Bronchial epithelial cell (primary cell): ENCODE results near the gene KRTAP5-8. TPM values are rescaled to one million over a fixed set of nuclear protein-coding genes. Genes with fewer than 3 reads are reported as not detected.
"Not testable (repeated sequence)": the region's sequence is repeated elsewhere in the genome, so short reads cannot be mapped to it uniquely, and the experiment has no call there.

ENCODE experiments used
- DNase-seq: peaks from one replicate; pipeline ENCODE4 v3.0.0-alpha.2; 2010; ENCODE audit warnings: low read depth
- FAIRE-seq: peaks from 2 replicates; lab custom pipeline; 2011; peaks lifted over from hg19 to GRCh38; lab: Jason Lieb, UNC
- H3K27me3 ChIP-seq: 2 replicates; pipeline ENCODE4 v1.5.1; 2011; ENCODE audit warnings: low read length; ENCODE audit not compliant: control insufficient read depth, insufficient read depth
- H3K36me3 ChIP-seq: 2 replicates; pipeline ENCODE4 v1.5.1; 2011; ENCODE audit warnings: low read length; ENCODE audit not compliant: control insufficient read depth, insufficient read depth
- H3K4me3 ChIP-seq: 2 replicates; pipeline ENCODE4 v1.5.1; 2011; ENCODE audit warnings: mild to moderate bottlenecking, low read depth, low read length, control low read depth
- CTCF ChIP-seq: IDR thresholded peaks from 2 replicates; pipeline ENCODE4 v1.5.1; 2011; ENCODE audit warnings: mild to moderate bottlenecking, moderate library complexity, low read length, control low read depth, inconsistent platforms; ENCODE audit not compliant: insufficient read depth, severe bottlenecking
- total RNA-seq: library from RNA; depleted of rRNA; stranded (reverse); fragments of >200 nt; gene quantifications from 2 replicates; pipeline ENCODE4 v1.2.1, GENCODE V29; 2014

KRTAP5-8 gene
- total RNA-seq, 1 donor from 2014 or later: not detected

GRCh38 chr11:71518506-71519471 lies 19.0 kb upstream of the KRTAP5-8 start:
- no peak for TF ChIP-seq CTCF
- DNase-seq (no peak), FAIRE-seq (no peak)
- Histone ChIP-seq H3K4me3 (no peak overlapping the region), H3K27me3 (no peaks in the 10 kb centered on the region), H3K36me3 (no peaks in the 10 kb centered on the region)

- TF ChIP-seq CTCF: no peak
- H3K4me3 ChIP-seq: no peak overlapping the region
- no peak for DNase-seq
- no peaks in the 10 kb centered on the region for H3K27me3 ChIP-seq
- H3K36me3 ChIP-seq: no peaks in the 10 kb centered on the region
- no peak for FAIRE-seq
Measured at GRCh38 chr11:71519546-71519945, 18.3 kb upstream of the KRTAP5-8 start.

- TF ChIP-seq CTCF: no peak
- FAIRE-seq (no peak), DNase-seq (no peak)
- Histone ChIP-seq H3K36me3 (no peaks in the 10 kb centered on the region), H3K4me3 (no peak overlapping the region), H3K27me3 (no peaks in the 10 kb centered on the region)
Measured at GRCh38 chr11:71525188-71525937, 12.5 kb upstream of the KRTAP5-8 start.

- DNase-seq: no peak
- H3K27me3 ChIP-seq: no peaks in the 10 kb centered on the region
- no peak overlapping the region for H3K4me3 ChIP-seq
- H3K36me3 ChIP-seq: no peaks in the 10 kb centered on the region
- TF ChIP-seq CTCF: no peak
- FAIRE-seq: no peak
Measured at GRCh38 chr11:71525938-71526495, 11.8 kb upstream of the KRTAP5-8 start.

- not testable (repeated sequence) for H3K4me3 ChIP-seq, H3K36me3 ChIP-seq, H3K27me3 ChIP-seq, DNase-seq, FAIRE-seq
Measured at GRCh38 chr11:71526796-71527575, 10.8 kb upstream of the KRTAP5-8 start, which contains the start of gene KRTAP5-7. TSS of gene KRTAP5-7 (plus strand) at chr11:71527267. CDS start at chr11:71527301, 34 bp downstream.
